ENCODE results near the gene NAB2. TPM values are rescaled to one million over a fixed set of nuclear protein-coding genes. Genes with fewer than 3 reads are reported as not detected.

The NAB2 gene
- polyA plus RNA-seq, 1 of the 3 experiments (the other 2 are of a cell fraction) = 23.7 TPM

DNA sequence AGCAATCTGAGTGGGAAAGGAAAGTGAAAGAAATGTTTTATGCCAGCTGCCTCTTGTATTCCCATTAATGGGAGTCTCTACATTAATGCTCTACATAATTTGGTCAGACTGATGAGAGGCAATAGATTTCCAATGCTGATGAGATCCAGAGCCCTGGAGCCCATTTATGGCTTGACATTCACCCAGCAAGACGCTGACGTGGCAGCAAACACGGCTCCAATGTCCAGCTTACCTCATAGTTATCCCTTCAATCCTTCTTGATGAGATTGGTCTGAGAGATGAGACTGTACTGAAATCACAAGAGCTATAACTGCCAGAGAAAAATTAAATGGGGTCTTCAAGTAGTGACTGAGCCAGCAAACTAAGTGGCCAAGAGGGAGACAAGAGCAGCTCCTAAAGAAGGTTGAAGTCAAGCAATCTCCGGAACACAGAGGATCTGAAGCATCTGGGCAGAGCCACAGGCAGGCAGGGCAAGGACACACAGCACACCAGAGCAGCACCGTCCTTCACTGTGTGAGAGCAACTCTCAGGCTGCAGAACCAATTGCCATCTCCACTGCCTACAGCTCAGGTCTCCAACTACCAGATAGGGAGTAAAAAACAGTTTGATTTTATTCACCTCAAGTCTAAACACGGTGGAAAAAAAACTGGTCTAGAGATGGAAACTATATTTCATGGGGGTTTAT, 31.7 kb upstream of the NAB2 start:
- 87% methylated on average over 6 of the region's 6 CpGs for WGBS (ENCODE audit: low lambda C conversion rate)
- no peak for DNase-seq

More for the DNA sequence above, 31.7 kb upstream of the NAB2 start:
- Histone ChIP-seq H3K4me2 (no peak overlapping the region), H4K20me1 (ENCODE audit: insufficient read depth) (no peaks in the 10 kb centered on the region), H3K4me1 (ENCODE audit: control insufficient read depth in 1 of 2, insufficient read depth in 2 of 2, low read depth in 1 of 2, low read length in 1 of 2) (no peaks in the 10 kb centered on the region; a peak in 1 of 4 replicates), H3K9ac (no peak overlapping the region), H3K79me2 (ENCODE audit: insufficient read depth) (no peaks in the 10 kb centered on the region), H3K9me2 (no peaks in the 10 kb centered on the region), H3F3A (replicated peaks; ENCODE audit: insufficient read depth) (no peaks in the 10 kb centered on the region), H2AFZ (ENCODE audit: low read depth) (no peak overlapping the region), H3K36me3 (replicated peaks in 1 of 2; ENCODE audit: control insufficient read depth in 1 of 2, insufficient read depth in 2 of 2, low read length in 1 of 2) (peaks cover 22 to 44% of the 10 kb centered on the region in 2 experiments), H3K9me3 (no peaks in the 10 kb centered on the region), H3K4me3 (ENCODE audit: low read depth in 2 of 2, low read length in 1 of 2) (no peak overlapping the region), H3K27me3 (ENCODE audit: insufficient read depth) (no peaks in the 10 kb centered on the region), H3K27ac (ENCODE audit: low read depth in 2 of 2, low read length in 1 of 2) (no peak overlapping the region; a peak in 1 of 4 replicates)
- TF ChIP-seq SMC3 (IDR thresholded peaks at IDR 0.05; ENCODE audit: low read depth, low read length) (no peak), TEAD4 (IDR thresholded peaks at IDR 0.05; ENCODE audit: borderline replicate concordance, insufficient read depth) (no peak), GABPA (IDR thresholded peaks at IDR 0.05; ENCODE audit: low read depth) (no peak), EZH2phosphoT487 (IDR thresholded peaks at IDR 0.05; ENCODE audit: borderline replicate concordance, low read depth) (no peak), NRF1 (IDR thresholded peaks at IDR 0.05; ENCODE audit: low read depth, low read length) (no peak), JUND (IDR thresholded peaks at IDR 0.05) (no peak), EP300 (IDR thresholded peaks at IDR 0.05; ENCODE audit: borderline replicate concordance in 1 of 2, low read depth in 1 of 2, low read length in 1 of 2) (no peak), RFX5 (IDR thresholded peaks at IDR 0.05; ENCODE audit: low read length) (no peak), TCF12 (IDR thresholded peaks at IDR 0.05) (no peak), MEF2A (IDR thresholded peaks at IDR 0.05; ENCODE audit: borderline replicate concordance, low read depth) (no peak), FOSL2 (IDR thresholded peaks at IDR 0.05; ENCODE audit: borderline replicate concordance, low read depth) (no peak), POLR2AphosphoS5 (IDR thresholded peaks at IDR 0.05; ENCODE audit: low read depth, low read length) (no peak)
- TF ChIP-seq, protein P1, sequence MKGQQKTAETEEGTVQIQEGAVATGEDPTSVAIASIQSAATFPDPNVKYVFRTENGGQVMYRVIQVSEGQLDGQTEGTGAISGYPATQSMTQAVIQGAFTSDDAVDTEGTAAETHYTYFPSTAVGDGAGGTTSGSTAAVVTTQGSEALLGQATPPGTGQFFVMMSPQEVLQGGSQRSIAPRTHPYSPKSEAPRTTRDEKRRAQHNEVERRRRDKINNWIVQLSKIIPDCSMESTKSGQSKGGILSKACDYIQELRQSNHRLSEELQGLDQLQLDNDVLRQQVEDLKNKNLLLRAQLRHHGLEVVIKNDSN (IDR thresholded peaks at IDR 0.05; ENCODE audit: borderline replicate concordance, low read depth) = no peak
- TF ChIP-seq, protein P2, sequence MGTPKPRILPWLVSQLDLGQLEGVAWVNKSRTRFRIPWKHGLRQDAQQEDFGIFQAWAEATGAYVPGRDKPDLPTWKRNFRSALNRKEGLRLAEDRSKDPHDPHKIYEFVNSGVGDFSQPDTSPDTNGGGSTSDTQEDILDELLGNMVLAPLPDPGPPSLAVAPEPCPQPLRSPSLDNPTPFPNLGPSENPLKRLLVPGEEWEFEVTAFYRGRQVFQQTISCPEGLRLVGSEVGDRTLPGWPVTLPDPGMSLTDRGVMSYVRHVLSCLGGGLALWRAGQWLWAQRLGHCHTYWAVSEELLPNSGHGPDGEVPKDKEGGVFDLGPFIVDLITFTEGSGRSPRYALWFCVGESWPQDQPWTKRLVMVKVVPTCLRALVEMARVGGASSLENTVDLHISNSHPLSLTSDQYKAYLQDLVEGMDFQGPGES (IDR thresholded peaks at IDR 0.05; ENCODE audit: low read depth, low read length) = no peak
- TF ChIP-seq, protein P3, sequence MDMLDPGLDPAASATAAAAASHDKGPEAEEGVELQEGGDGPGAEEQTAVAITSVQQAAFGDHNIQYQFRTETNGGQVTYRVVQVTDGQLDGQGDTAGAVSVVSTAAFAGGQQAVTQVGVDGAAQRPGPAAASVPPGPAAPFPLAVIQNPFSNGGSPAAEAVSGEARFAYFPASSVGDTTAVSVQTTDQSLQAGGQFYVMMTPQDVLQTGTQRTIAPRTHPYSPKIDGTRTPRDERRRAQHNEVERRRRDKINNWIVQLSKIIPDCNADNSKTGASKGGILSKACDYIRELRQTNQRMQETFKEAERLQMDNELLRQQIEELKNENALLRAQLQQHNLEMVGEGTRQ (IDR thresholded peaks at IDR 0.05; ENCODE audit: borderline replicate concordance, low read depth, low read length) = no peak
- TF ChIP-seq, protein P4, sequence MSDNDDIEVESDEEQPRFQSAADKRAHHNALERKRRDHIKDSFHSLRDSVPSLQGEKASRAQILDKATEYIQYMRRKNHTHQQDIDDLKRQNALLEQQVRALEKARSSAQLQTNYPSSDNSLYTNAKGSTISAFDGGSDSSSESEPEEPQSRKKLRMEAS (IDR thresholded peaks at IDR 0.05; ENCODE audit: low read depth) = no peak
- TF ChIP-seq, protein P5, sequence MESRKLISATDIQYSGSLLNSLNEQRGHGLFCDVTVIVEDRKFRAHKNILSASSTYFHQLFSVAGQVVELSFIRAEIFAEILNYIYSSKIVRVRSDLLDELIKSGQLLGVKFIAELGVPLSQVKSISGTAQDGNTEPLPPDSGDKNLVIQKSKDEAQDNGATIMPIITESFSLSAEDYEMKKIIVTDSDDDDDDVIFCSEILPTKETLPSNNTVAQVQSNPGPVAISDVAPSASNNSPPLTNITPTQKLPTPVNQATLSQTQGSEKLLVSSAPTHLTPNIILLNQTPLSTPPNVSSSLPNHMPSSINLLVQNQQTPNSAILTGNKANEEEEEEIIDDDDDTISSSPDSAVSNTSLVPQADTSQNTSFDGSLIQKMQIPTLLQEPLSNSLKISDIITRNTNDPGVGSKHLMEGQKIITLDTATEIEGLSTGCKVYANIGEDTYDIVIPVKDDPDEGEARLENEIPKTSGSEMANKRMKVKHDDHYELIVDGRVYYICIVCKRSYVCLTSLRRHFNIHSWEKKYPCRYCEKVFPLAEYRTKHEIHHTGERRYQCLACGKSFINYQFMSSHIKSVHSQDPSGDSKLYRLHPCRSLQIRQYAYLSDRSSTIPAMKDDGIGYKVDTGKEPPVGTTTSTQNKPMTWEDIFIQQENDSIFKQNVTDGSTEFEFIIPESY (IDR thresholded peaks at IDR 0.05; ENCODE audit: borderline replicate concordance, low read depth) = no peak
- POLR2A ChIA-PET = no interaction called here
- CTCF ChIA-PET = interaction anchor here (0.9 to 8.9 kb wide), 9 partner anchors 8 to 118 kb away, joined by 3 to 257 read pairs (median 5); partner anchors contain the start of genes STAT6 and ZBTB39
